Breast epithelium (tissue), 4 donors: Measurements from ENCODE around the gene HIVEP3. TPM values are rescaled to one million over a fixed set of nuclear protein-coding genes. Genes with fewer than 3 reads are reported as not detected.
A peak's percentile ranks its signal among the peaks of the same experiment; 100 is the strongest.

Experiments
- DNase-seq, 2 donors: peaks; one replicate each; pipeline ENCODE4 v3.0.0-alpha.2; 2019; ENCODE audit warnings: low spot score in 2 of 2
- H3K27ac ChIP-seq, 2 donors: fragments of 200-600 bp; sonication (generic) in 1 of 2; one replicate each; pipeline ENCODE4 v1.5.1; 2016 to 2019; ENCODE audit warnings: mild to moderate bottlenecking in 1 of 2
- H3K27me3 ChIP-seq, 2 donors: fragments of 200-600 bp; sonication (generic) in 1 of 2; one replicate each; pipeline versions ENCODE4 v1.5.1 to v1.6.0; 2017 to 2019; ENCODE audit warnings: control low read depth in 1 of 2, mild to moderate bottlenecking in 1 of 2
- H3K36me3 ChIP-seq: fragments of 200-600 bp; one replicate; pipeline ENCODE4 v1.5.1; 2019
- H3K4me1 ChIP-seq, 2 donors: fragments of 200-600 bp; sonication (generic); one replicate each; pipeline ENCODE4 v1.5.1; 2016 to 2019; ENCODE audit warnings: control low read depth in 1 of 2
- H3K4me3 ChIP-seq, 3 donors: fragments of 200-600 bp; sonication (generic); 1 replicate in 2 of 3; 2 replicates in 1 of 3; pipeline ENCODE4 v1.5.1; 2016 to 2019; ENCODE audit warnings: mild to moderate bottlenecking in 3 of 3, moderate library complexity in 2 of 3
- H3K9me3 ChIP-seq, 2 donors: fragments of 200-600 bp; sonication (generic) in 1 of 2; one replicate each; pipeline ENCODE4 v1.5.1; 2016 to 2019; ENCODE audit warnings: control low read depth in 1 of 2
- POLR2A ChIP-seq: fragments of 450-650 bp; IDR thresholded peaks from one replicate; pipeline ENCODE4 v1.6.1; 2016; ENCODE audit warnings: antibody characterized with exemption, mild to moderate bottlenecking, moderate library complexity
- POLR2AphosphoS5 ChIP-seq, 3 donors: sonication (generic); formaldehyde crosslinking; IDR thresholded peaks; one replicate each; pipeline ENCODE4 v1.6.1; 2017; ENCODE audit warnings: antibody characterized with exemption in 3 of 3
- intact Hi-C: fragments of 100-400 bp; cut with DNase I; formaldehyde crosslinking; loops from one replicate; pipeline ENCODE4 v1.15.1; 2023; ENCODE audit warnings: low total_unique reads
- total RNA-seq, 3 donors: library from RNA; depleted of rRNA; stranded (reverse); fragments of >200 nt; gene quantifications; one replicate each; pipeline ENCODE4 v1.1.0, GENCODE V29; 2016
- TF ChIP-seq, protein P1 (sequence below), 3 donors: fragments of 450-650 bp; IDR thresholded peaks; one replicate each; pipeline ENCODE4 v1.5.1; 2016 to 2017; ENCODE audit warnings: antibody characterized with exemption in 3 of 3, mild to moderate bottlenecking in 3 of 3, moderate library complexity in 3 of 3

Gene HIVEP3
- total RNA-seq, 3 donors from 2014 or later = 3.5 to 13.5 (median 9.2) TPM

DNA sequence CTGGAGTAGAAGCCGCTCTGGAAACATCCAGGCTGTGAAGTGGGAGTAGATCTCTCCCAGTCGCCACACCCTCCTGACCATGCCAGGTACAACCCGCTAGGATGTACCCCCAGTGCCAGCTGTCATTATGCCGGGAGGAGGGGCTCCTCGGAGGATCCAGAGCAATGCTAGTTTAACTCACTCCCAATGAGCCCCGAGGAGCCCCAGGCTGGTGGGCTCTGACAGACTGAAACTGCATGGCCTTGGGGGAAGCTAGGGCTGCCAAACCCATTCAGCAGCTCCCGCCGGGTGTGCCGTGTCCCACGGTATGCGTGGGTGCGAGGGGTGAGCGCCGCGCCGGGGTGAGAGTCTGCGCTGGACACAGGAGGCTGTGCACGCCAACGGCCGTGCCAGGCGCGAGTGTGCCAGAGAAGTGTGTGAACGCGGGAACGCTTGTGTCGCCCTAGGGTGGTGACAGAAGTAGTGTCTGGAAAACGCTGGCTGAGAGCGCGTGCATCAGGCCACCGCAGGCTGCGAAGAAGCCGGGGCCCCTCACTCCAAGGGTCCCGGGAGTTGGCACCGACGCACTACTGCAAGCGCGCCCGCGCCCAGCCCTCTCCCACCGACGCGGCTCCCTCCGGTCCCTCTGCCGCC is 257.2 kb downstream of the HIVEP3 start:
- Histone ChIP-seq H3K9me3 (no peaks in the 10 kb centered on the region), H3K4me1 (peaks cover 9 to 10% of the 10 kb centered on the region in 2 donors), H3K27ac (peak overlapping the region; percentile 72 to 80), H3K27me3 (no peaks in the 10 kb centered on the region), H3K4me3 (peak overlapping the region; percentile 54 to 89 (median 70)), H3K36me3 (no peaks in the 10 kb centered on the region)
- intact Hi-C loops = loop anchor here (5.0 kb wide), 1 partner anchor 811 kb away; no protein-coding TSS in a partner anchor
- no peak for DNase-seq
- peak in 1 of 3 donors; percentile 8 for TF ChIP-seq POLR2AphosphoS5 (IDR thresholded peaks at IDR 0.05)
- TF ChIP-seq, protein P1, sequence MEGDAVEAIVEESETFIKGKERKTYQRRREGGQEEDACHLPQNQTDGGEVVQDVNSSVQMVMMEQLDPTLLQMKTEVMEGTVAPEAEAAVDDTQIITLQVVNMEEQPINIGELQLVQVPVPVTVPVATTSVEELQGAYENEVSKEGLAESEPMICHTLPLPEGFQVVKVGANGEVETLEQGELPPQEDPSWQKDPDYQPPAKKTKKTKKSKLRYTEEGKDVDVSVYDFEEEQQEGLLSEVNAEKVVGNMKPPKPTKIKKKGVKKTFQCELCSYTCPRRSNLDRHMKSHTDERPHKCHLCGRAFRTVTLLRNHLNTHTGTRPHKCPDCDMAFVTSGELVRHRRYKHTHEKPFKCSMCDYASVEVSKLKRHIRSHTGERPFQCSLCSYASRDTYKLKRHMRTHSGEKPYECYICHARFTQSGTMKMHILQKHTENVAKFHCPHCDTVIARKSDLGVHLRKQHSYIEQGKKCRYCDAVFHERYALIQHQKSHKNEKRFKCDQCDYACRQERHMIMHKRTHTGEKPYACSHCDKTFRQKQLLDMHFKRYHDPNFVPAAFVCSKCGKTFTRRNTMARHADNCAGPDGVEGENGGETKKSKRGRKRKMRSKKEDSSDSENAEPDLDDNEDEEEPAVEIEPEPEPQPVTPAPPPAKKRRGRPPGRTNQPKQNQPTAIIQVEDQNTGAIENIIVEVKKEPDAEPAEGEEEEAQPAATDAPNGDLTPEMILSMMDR (IDR thresholded peaks at IDR 0.05) = no peak
- TF ChIP-seq POLR2A = no peak

DNA sequence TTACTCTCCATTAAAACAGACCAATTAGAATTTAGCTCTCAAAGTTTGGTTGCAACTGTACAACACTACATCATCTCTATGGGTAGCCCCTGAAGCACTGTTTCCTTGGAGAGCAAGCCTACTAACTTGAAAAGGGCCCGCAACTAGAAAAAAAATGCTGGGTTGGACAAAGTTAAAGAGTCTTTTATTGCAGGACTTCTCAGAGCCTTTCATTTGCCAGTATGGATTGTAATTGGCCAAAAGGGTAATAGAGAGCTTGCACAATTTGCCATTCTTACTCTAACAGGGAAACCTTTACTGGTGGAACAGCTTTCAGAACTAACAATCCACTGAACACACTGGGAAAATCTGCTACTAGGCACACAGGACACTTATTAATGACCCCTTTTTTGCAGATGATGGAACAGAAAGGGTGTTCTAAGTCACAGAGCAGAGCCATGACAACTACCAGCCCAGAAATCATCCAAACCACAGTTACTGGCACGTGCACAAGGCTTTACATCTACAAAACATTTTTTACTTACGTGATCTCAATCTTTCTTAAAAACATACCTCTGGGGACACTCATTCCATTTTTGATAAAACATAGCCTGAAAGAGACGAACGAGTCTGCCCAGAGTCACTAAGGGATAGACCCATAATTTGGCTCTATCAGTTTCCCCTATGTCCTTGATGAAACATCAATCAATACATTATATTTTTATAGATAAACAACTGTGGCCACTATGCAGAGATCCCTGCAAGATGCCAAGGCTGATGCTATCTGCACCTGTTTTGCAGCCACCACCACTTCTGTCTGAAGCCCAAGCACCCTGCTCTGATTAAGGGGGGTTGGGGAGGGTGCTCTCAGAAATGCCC is 257.9 kb downstream of the HIVEP3 start:
- Histone ChIP-seq H3K27me3 (no peaks in the 10 kb centered on the region), H3K36me3 (no peaks in the 10 kb centered on the region), H3K4me3 (peak overlapping the region; percentile 54 to 89 (median 70)), H3K4me1 (peaks cover 9 to 14% of the 10 kb centered on the region in 2 donors), H3K27ac (peak overlapping the region in 1 of 2 donors; percentile 72), H3K9me3 (no peaks in the 10 kb centered on the region)
- TF ChIP-seq, protein P1 (IDR thresholded peaks at IDR 0.05) = no peak
- no peak for TF ChIP-seq POLR2AphosphoS5 (IDR thresholded peaks at IDR 0.05)
- TF ChIP-seq POLR2A = no peak
- intact Hi-C loops = loop anchor here (5.0 kb wide), 1 partner anchor 812 kb away; no protein-coding TSS in a partner anchor
- no peak for DNase-seq

DNA sequence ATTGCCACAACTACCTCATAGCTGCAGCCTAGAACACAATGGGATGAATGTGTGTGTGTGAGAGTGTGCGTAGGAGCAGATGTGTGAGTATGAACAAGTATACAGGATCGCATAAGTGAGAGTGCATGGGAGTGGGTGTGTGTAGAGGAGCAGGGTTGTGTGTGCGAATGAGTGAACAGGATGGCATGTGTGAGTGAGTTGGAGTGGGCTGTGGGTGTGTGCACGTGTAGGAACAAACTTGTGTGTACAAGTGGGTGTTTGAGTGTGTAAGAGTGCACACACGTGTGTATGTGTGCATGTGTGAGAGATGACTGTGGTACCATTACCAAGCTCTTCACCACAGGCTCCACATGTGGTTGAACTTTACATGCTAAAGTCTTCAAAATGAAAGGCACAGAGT is 258.8 kb downstream of the HIVEP3 start:
- no peaks in the 10 kb centered on the region for H3K36me3 ChIP-seq
- no peaks in the 10 kb centered on the region for H3K9me3 ChIP-seq
- TF ChIP-seq, protein P1 (IDR thresholded peaks at IDR 0.05) = no peak
- TF ChIP-seq POLR2AphosphoS5 (IDR thresholded peaks at IDR 0.05) (no peak), POLR2A (no peak)
- peaks cover 5 to 16% of the 10 kb centered on the region in 2 donors for H3K4me1 ChIP-seq
- H3K27ac ChIP-seq = no peak overlapping the region
- no peak for DNase-seq
- no peak overlapping the region for H3K4me3 ChIP-seq
- H3K27me3 ChIP-seq = no peaks in the 10 kb centered on the region
- intact Hi-C loops = loop anchor here (5.0 kb wide), 1 partner anchor 812 kb away; no protein-coding TSS in a partner anchor

DNA sequence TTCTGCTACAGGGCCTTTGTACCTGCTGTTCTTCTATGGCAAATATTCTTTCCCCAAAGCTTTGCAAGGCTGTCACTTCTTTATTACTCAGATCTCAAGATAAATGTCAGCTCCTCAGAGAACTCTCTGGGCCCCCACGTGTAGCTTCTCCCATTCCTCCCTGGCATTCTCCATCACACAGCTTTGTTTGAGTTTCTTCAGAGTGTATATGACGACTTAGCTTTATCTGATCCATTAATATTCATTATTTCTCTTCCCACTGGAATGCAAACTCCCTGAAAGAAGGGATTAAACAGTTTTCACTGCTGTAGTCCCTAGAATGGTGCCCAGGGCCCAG is 259.6 kb downstream of the HIVEP3 start:
- Histone ChIP-seq H3K4me1 (peaks cover 4 to 11% of the 10 kb centered on the region in 2 donors), H3K27ac (no peak overlapping the region), H3K27me3 (no peaks in the 10 kb centered on the region), H3K36me3 (no peaks in the 10 kb centered on the region), H3K4me3 (no peak overlapping the region), H3K9me3 (no peaks in the 10 kb centered on the region)
- intact Hi-C loops = no loop called here
- no peak for TF ChIP-seq POLR2AphosphoS5 (IDR thresholded peaks at IDR 0.05)
- no peak for TF ChIP-seq POLR2A
- TF ChIP-seq, protein P1 (IDR thresholded peaks at IDR 0.05) = no peak
- no peak for DNase-seq
